Measurements from ENCODE around the gene HECTD4.

GRCh38 chr12:112170376-112170775 is 211.9 kb downstream of the HECTD4 start:
- 0 out of 3 replicates have a peak, but pooled peaks of 1 of the 2 experiments have one; percentile 20 for TF ChIP-seq CBX3 (IDR thresholded peaks at IDR 0.05; ENCODE audit: borderline replicate concordance in 1 of 2, low read length in 2 of 2)
- no peak for TF ChIP-seq ASH1L (IDR thresholded peaks at IDR 0.05; ENCODE audit: borderline replicate concordance, low read depth, partially characterized antibody)
- no peak for TF ChIP-seq CBFB (CRISPR knock-in tag; IDR thresholded peaks at IDR 0.05)
- TF ChIP-seq CTCF (IDR thresholded peaks at IDR 0.05 in 2 of 3, conservative IDR thresholded peaks at IDR 0.05 in 1 of 3; ENCODE audit: insufficient read depth in 2 of 3, low read depth in 1 of 3, low read length in 3 of 3), result peak; percentile 75 to 85 (median 77)

Measured in K562 (cell line).